ENCODE results near the gene KRT80. TPM values are rescaled to one million over a fixed set of nuclear protein-coding genes. Genes with fewer than 3 reads are reported as not detected.

Gene KRT80
- total and polyA plus RNA-seq, 2 experiments from 2014 or later = not detected

GRCh38 chr12:52208424-52209165 is 16.8 kb upstream of the KRT80 start:
- Histone ChIP-seq H3K4me3 (no peak overlapping the region), H3K79me2 (replicated peaks; ENCODE audit: insufficient read depth) (no peaks in the 10 kb centered on the region), H4K20me1 (replicated peaks; ENCODE audit: insufficient read depth) (no peaks in the 10 kb centered on the region), H3F3A (replicated peaks; ENCODE audit: low read depth) (no peaks in the 10 kb centered on the region), H3K36me3 (ENCODE audit: insufficient read depth) (no peaks in the 10 kb centered on the region), H3K4me2 (no peak overlapping the region), H3K27ac (ENCODE audit: low read depth) (no peak overlapping the region), H3K9me2 (ENCODE audit: insufficient read depth) (no peaks in the 10 kb centered on the region), H2AFZ (no peak overlapping the region), H3K27me3 (ENCODE audit: insufficient read depth) (no peaks in the 10 kb centered on the region), H3K4me1 (ENCODE audit: insufficient read depth) (no peaks in the 10 kb centered on the region)
- H3K27ac Mint-ChIP-seq = no peak overlapping the region; the same call in 1 of the 2 replicates
- ATAC-seq (no peak), DNase-seq (ENCODE audit: low spot score) (no peak)
- H3K4me1 Mint-ChIP-seq = peaks cover 2% of the 10 kb centered on the region; the same call in 2 of the 3 replicates
- peaks cover 4% of the 10 kb centered on the region for H3K27me3 Mint-ChIP-seq (ENCODE audit: insufficient read depth, low read depth, poor library complexity)
- TF ChIP-seq POLR2AphosphoS5 (IDR thresholded peaks at IDR 0.05; ENCODE audit: low read depth) (no peak), ZNF331 (CRISPR knock-in tag; IDR thresholded peaks at IDR 0.05; ENCODE audit: low read depth) (no peak), ZNF462 (CRISPR knock-in tag; IDR thresholded peaks at IDR 0.05) (no peak), NANOG (IDR thresholded peaks at IDR 0.05; ENCODE audit: borderline replicate concordance) (no peak), ETS1 (IDR thresholded peaks at IDR 0.05) (no peak), ZNF114 (CRISPR knock-in tag; IDR thresholded peaks at IDR 0.05) (no peak), CTCF (conservative IDR thresholded peaks at IDR 0.05; ENCODE audit: low read depth in 2 of 2) (no peak), JUNB (IDR thresholded peaks at IDR 0.05; ENCODE audit: unreplicated experiment) (no peak), CREB1 (CRISPR knock-in tag; IDR thresholded peaks at IDR 0.05; ENCODE audit: low read depth) (no peak), STAT1 (IDR thresholded peaks at IDR 0.05; ENCODE audit: unreplicated experiment) (no peak), REST (IDR thresholded peaks at IDR 0.05; ENCODE audit: unreplicated experiment) (no peak), EZH2 (IDR thresholded peaks at IDR 0.05; ENCODE audit: low read depth, unreplicated experiment) (no peak), EZH2phosphoT487 (IDR thresholded peaks at IDR 0.05; ENCODE audit: unreplicated experiment) (no peak)
- H3K4me3 Mint-ChIP-seq = no peak overlapping the region
- H3K9me3 Mint-ChIP-seq = no peaks in the 10 kb centered on the region; the same call in 2 of the 3 replicates
- no peaks in the 10 kb centered on the region for H3K36me3 Mint-ChIP-seq (ENCODE audit: low read depth)

Data from GM23338 (cell line).